ENCODE measurements around the gene IGSF8.

The IGSF8 gene

DNA sequence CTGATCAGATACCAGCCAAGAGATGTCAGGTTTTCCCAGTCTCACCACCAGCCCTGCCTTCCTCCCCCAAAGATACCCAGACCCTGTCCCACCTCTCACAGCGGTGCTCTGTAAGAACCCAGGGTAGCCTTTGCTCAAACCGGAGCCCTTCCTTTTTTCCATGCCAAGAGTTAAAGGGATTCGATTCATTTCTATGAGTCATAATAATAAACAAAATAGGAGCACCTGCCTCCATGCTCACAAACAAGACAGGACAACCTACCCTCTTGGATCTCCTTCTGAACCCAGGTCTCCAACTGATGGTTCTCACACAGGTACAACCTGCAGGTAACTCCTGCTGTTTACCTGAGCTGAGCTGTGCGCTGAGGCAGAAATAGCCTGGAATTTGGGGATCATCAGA lies 11.3 kb upstream of the IGSF8 start:
- DNase-seq (ENCODE audit: low read depth, low spot score) = no peak
- H3K4me3 ChIP-seq (ENCODE audit: low read length) = no peak overlapping the region

DNA sequence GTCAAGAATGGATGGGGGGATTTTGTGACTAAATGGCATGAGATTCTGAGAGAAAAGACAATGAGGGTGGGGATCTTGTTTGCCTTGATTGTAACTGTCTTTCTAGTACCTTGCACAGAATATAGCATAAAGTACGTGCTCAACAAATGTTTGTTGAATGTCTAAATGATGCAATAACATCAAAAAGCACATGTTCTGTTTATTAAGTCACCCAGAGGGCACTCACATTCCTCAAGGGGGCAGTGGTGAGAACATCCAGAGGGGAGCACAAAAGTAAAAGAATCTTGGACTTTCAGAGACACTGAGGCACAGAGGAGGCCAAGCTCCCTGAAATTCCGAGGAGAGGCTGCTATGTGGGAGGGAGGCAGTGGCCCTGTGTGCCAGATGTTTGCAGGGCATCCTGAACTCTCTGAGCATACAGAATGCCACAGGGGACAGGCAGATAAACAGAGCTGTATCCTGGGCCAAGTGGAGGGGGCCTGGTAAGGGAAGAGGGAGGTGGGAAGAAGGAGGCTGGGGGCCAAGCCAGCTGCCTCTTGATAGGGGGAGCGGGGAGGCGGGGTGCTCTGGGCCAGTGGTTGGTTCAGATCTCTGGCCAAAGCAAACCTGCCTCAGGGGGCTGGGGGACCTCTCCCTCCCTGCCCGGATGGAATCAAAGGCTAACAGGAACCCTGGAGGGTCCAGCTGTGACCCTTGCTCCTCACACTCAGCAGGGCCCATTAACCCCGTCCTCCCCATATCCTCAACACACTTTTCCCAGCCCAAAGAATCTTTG lies 10.7 kb upstream of the IGSF8 start:
- peak; percentile 45 for DNase-seq (ENCODE audit: low read depth, low spot score)
- H3K4me3 ChIP-seq (ENCODE audit: low read length) = no peak overlapping the region

DNA sequence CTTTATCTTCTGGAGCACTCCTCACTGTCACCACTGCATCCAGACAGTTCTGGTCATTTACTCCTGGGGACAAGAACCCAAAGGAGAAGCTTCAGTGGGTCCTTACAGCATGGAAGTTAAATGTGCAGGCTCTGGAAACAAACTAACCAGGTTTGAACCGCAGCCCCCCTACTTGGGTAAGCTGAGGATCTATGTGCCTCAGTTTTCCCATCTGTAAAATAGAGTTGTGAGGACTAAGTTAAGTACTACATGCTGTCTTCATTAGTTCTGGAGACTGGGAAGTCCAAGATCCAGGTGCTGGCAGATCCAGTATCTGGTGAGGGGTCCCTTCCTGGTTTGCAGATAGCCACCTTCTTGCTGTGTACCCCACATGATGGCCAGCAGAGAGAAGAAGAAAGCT lies 9.1 kb upstream of the IGSF8 start:
- DNase-seq (ENCODE audit: low read depth, low spot score) = no peak
- no peak overlapping the region for H3K4me3 ChIP-seq (ENCODE audit: low read length)

DNA sequence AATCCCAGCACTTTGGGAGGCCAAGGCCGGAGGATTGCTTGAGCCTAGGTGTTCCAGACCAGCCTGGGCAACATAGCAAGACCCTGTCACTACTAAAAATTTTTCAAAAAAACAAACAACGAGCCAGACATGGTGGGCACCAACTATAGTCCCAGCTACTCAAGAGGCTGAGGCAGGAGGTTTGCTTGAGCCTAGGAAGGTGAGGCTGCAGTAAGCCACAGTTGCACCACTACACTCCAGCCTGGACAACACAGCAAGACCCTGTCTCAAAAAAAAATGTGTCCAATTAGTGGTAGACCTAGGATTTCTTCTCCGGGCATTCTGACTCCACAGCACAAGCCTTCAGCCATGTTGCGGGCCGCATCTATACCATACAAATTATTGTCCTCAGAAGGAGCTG lies 6.7 kb upstream of the IGSF8 start:
- no peak overlapping the region for H3K4me3 ChIP-seq (ENCODE audit: low read length)
- DNase-seq (ENCODE audit: low read depth, low spot score) = no peak

DNA sequence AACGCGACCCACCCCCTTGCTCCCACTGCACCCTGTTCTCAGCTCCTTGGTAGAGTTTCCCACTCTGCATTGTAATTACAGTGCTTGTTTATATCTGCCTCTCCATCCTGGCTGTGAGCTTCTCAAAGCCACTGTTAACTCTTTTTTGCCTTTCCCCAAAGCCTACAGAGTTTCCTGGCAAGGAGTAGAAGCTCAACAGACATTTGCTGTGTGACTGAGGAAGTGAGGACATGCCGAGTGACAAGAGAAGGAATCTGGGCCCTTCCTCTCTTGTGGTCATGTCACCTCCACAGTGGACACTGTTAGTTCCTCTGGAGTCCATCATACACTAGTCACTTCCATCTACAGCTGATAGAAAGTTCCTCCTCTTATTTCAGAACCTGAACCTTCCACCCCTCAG lies 6.1 kb upstream of the IGSF8 start:
- no peak for DNase-seq (ENCODE audit: low read depth, low spot score)
- H3K4me3 ChIP-seq (ENCODE audit: low read length) = no peak overlapping the region

DNA sequence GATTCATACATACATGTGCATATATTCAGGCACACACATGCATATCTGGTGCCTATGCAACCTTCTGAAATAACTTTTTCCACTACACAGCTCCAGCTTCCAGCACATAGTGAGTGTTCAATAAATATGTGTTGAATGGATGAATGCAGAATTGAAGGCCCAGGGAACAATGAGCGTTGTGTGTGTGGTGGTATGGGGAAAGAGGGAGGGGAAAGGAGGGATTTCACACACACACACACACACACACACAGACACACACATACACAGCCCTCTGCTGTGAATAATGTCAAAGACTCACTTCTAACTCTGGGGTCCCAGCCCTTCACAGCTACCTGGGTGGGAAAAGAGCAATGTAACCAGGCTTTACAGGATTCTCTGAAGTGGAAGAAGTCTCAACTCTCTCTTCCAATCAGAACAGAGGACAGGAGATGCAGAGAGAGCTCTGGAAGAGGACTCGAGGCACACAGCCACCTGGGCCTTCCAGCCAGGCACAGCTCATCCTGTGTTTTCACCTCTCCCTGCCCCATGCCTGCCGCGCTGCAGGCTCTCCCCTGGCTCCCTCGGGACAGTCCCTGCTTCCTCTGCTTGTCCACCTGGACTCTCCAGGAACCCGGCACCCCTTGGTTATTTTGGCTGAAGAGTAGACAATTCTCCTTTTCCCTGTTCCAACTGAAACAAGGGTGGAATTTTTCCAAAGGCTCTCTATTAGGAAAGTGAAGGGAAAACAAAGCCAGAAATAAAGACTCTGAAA lies 5.4 kb upstream of the IGSF8 start:
- no peak for DNase-seq (ENCODE audit: low read depth, low spot score)
- no peak overlapping the region for H3K4me3 ChIP-seq (ENCODE audit: low read length)

DNA sequence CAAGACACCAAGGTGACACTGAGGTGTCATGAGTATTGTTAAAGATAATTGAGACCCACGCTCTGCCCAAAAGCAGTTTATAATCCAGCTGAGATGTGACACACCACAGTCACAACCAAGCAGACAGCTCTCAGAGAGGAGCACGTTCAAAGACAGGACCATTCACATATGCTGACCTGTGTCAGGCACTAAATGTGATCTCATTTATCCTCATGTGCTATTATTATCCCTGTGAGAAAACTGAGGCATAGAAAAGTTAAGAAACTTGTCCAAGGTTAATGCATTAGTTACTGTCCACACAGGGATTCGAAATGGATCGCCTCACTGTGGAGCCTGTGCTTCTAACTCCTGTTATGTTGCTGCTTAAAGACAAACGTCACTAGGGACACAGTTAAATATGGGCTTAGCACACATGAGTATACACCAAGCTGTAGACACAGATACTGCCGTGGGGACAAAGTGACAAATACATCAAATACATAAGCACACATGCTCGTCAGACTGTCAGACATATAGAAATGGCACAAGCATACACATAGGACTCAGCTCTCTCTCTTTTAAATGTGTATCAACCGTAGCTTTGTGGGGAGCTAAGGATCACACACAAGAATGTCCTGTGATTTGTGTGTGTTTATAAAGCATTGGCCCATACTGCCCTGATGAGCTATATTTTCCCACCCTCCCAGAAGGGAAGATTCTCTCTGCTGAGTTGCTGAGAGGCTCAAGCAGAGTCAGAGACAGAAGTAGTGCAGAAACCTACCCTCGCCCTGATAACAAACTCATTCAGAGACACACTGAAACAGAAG lies 3.5 kb upstream of the IGSF8 start:
- DNase-seq (ENCODE audit: low read depth, low spot score) = no peak
- no peak overlapping the region for H3K4me3 ChIP-seq (ENCODE audit: low read length)

DNA sequence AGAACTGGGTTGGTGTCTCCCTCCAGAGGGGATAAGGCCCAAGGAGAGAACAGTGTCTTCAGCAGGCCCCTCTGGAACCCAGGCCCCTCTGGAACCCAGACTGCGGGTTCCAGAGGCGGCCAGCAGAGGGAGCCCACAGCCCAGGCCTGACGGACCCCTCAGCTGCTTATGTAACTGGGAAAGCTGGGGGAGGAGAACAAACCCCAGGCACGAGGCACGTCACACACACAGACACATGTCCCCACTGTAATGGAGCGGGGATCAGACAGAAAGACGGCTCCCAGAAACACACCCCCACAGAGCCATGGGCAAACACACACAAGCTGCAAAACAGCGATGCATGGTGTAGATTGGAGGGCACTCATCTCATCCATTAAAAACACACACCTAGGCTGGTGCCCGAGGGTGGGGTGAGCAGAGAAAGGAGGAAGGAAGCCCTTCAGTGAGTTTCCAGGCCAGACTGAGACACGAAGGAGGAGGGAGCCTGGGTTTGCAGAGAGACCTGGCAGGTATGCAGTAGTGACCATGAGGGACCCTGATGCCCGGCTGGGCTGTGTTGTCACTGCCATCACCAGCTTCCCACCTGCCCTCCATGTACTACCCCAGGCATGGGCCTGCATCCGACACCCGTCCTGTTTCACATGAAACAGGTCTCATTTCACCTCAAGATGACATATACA lies 2.8 kb upstream of the IGSF8 start:
- H3K4me3 ChIP-seq (ENCODE audit: low read length) = no peak overlapping the region
- peak; percentile 78 for DNase-seq (ENCODE audit: low read depth, low spot score)

DNA sequence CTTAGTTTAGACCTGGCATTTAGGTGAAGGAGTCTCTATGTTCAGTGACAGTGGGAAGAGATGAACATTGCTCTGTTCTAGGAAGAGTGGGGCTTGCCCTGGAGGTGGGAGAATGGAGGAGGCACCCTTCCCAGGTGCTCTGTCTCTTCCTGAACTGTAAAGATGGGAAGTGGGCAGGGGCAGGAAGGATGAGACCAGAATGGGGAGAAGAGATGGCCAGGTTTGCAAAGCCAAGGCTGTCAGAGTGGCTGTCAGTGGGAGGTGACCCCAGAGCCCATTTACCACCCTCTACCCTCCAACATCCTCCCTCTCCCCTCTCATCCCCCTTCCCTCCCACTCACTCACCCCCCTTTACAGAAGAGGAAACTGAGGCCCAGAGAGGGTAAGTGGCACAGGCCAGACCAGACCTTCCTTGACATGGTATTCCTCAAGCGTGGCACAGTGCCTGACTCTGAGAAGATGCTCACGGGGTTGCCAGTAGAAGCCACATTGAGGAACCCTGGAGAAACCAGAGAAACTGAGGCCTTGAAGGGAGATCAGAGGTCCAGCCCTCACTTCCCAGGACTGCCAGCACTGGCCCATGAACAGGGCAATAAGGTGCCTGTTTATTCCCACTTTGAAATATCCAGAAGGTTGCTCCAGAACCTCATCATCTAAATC lies 1.4 kb upstream of the IGSF8 start:
- no peak overlapping the region for H3K4me3 ChIP-seq (ENCODE audit: low read length)
- no peak for DNase-seq (ENCODE audit: low read depth, low spot score)

DNA sequence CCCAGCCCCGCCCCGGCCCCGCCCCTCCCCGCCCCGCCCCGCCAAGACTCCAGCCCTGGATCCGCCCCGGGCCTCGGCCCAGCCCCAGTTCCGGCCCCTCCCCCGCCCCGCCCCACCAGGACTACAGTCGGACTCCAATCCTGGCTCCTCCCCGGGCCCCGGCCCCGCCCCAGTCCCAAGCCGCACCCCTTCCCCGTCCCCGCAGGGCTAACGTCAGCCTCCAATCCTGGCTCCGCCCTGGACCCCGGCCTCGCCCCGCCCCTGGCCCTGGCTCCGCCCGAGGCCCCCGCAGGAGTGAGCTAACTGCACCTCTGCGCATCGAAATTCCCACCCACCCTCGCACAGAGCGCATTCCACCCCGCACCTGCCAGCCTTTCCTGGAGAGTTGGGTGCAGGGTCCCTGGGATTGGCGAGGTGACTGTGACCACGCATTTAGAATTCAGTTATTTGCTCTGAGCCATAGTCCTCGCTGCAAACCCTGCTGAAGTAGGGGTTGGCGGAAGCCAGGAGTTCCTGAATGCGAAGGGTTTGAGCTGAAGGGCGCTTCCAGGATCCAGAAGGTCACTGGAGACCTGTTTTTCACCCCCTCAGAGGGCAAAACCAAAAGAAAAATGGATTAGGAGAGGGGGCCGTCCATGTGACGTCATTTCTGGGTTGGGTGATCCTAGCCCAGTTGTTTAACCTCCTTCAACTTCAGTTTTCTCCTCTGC lies 588 bp upstream of the IGSF8 start:
- peak overlapping the region; percentile 44 for H3K4me3 ChIP-seq (ENCODE audit: low read length)
- DNase-seq (ENCODE audit: low read depth, low spot score) = peak; percentile 88

DNA sequence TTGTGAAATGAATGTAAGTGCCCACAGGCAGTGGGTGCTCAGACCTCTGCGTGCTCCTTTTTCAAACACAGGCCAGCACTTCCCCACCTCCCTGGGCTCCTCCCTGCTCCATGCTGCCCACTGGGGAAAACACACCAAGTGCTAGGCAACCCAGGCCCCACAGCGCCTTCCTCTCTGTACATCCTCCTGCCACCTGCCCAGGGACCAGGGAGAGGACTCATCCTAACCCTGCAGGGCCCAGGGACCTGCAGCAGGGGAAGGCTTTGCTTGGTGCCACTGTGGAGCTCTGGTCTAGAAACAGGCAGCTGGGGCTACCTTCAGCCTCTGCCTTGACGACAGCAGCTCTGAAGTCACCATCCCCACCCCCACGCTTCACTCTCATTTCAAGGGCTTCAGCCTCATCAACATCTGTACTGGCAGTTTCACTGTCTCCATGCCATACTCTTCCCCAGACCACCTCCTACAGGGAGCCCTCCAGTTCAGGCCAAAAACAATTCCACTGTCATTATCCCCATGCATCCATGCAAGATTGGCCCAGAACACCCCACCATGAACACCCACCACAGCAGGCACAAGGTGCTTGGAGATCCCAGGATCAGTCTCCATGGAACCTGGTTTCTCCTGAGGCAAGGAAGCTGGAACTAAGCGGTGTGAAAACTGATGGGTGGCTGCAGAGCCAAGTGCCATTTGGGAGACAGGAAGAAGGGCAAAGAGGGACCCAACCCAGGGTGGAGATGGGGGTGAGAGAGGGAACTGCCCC lies 1.1 kb downstream of the IGSF8 start:
- H3K4me3 ChIP-seq (ENCODE audit: low read length) = peak overlapping the region; percentile 88
- no peak for DNase-seq (ENCODE audit: low read depth, low spot score)

DNA sequence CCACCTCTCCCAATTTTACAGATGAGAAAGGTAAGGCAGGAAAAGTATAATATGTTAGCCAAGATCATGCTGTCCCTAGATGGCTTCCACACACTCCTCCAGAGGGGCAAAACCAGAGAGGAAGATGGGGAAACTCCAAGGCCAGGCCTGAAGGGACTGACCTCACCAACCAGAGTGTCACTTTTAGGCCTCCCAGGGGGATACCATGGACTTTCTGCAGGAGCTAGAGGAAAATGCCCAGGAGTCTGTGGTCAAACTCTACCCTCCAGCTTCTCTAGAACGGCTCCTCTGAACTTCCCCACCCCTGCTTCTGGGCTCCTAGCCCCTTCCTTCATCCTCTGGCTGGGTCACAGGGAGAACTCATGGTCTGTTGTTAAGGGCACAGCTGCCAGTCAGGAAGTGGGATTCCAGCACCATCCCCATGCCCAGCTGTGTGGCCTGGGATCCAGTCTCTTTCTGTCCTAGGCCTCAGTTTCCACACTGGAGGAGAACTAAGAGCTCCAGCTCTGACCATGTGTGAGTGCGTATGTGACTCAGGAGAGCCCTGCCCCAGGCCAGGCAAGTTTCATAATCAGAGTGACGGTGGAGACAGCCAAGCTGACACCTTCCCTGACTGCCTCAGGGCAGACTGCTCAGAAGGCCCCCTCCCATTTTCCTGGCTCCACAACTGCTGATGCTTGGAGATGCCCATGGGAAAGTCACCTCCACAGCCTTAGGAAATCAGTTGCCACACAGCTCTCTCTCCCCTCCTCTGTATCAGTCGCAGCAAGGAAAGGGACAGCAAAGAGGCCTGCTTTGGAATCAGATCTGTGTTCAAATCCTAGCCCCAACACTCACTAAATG lies 1.9 kb downstream of the IGSF8 start:
- H3K4me3 ChIP-seq (ENCODE audit: low read length) = no peak overlapping the region
- DNase-seq (ENCODE audit: low read depth, low spot score) = no peak

DNA sequence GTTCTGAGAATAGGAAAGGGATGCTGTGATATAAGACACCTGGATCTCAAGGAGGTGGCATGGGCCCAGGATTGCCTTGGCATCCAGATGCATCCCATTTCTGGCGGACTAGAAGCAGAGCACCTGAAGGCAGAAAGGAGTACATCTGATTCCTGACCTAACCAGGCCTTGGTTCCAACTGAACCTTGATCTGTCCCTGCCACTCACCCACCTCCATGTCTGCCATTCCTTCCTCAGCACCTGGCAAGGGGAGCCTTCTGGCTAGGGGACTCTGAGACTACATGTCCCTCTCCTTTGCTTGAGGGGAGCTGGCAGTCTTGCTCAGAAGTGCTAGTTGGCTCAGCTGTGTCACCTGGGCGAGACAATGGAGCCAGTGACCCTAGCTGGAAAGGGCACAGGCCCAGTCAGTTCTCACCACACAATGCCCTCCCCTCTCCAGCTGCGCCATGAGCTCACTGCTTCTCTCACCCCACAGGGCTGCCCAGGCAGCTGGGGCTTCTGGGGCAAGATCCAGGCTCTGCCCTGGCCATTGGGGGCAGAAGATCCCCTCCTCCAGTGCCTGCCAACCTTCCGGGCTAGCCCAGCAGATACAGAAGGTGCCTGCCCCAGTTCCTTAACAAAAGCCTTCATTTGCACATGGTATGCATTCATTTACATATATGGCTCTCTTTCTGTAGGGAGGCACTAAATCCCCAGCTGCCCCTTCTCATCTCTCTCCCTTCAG lies 2.9 kb downstream of the IGSF8 start:
- DNase-seq (ENCODE audit: low read depth, low spot score) = no peak
- no peak overlapping the region for H3K4me3 ChIP-seq (ENCODE audit: low read length)

DNA sequence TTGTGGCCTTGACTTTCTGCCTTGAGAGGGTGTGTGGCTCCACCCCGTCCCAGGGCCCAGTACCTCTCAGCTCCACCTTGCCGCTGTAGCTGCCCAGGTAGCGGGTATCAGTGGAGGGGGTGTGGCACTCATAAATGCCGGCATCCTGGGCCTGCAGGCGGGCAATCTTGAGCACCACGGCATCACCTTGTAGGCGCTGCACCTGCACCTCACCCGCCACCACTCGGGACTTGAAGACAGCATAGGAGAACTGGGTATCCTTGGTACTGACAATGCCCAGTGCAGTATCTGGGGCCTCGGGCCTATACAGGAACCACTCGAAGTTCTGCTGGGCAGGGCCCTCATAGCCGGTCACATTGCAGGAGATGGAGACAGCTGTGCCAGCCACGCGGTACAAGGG lies 3.6 kb downstream of the IGSF8 start:
- H3K4me3 ChIP-seq (ENCODE audit: low read length) = no peak overlapping the region
- DNase-seq (ENCODE audit: low read depth, low spot score) = no peak

DNA sequence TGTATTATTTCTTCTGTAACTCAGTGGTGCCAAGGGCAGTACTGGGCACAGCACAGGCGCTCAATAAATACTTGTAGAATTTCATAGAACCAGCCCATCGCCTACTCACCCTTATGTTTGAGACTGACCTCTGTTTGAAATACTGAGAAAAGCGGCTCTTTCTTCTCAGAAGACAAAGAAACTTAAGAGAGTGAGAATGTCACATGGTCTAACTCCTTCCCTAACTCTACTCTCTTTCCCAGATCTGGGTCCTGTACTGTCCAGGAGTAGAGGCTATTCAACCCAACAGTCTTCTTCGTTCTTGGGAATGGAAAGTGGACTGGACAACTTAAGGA lies 4.2 kb downstream of the IGSF8 start:
- DNase-seq (ENCODE audit: low read depth, low spot score) = no peak
- no peak overlapping the region for H3K4me3 ChIP-seq (ENCODE audit: low read length)

DNA sequence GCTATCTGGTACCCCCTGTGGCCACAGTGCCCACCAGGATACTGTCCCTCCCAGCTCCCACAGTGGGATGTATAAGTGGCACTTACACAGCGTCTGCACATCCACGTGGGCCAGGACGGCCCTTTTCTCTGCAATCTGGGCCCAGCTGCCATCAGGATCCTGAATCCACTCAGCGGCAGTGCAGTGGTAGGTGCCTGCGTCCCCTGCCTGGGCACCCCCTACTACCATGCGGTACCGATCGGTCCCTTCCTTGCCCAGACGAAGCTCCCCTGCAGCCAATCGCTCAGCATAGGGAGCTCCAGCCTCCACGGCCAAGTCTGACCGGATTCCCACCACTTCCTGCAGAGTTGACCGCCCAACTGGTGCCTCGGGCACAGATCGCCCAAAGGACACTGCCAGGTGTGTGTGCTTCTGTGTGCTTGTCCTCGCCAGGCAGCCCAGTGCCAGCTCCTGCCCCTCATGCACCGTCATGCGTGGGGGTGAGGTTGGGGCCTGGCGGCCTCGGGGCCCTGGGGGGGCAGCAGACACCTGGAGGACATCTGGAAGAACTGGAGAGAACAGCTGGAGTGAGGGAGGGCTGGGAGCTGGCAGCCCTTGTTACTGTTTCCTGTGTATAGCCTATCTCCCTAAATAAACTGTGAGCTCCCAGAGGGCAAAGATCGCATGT lies 4.7 kb downstream of the IGSF8 start:
- DNase-seq (ENCODE audit: low read depth, low spot score) = no peak
- no peak overlapping the region for H3K4me3 ChIP-seq (ENCODE audit: low read length)
